PFSK-1 (cell line): ENCODE measurements around the gene PDCD5.

Experiments
- FOXP2 ChIP-seq: optimal IDR thresholded peaks from 2 replicates; pipeline ENCODE3; 2011; ENCODE audit warnings: borderline replicate concordance, control low read depth, inconsistent platforms; ENCODE audit not compliant: insufficient read depth; ENCODE audit errors: extremely low read length, extremely low read depth
- POLR2AphosphoS5 ChIP-seq: IDR thresholded peaks from 2 replicates; pipeline ENCODE4 v1.6.1; 2012; ENCODE audit warnings: low read depth, mild to moderate bottlenecking, control low read depth, low read length, moderate library complexity
- SIN3A ChIP-seq: IDR thresholded peaks from 2 replicates; pipeline ENCODE4 v1.6.1; 2012; ENCODE audit warnings: mild to moderate bottlenecking, low read length, moderate library complexity, borderline replicate concordance; ENCODE audit not compliant: insufficient read depth
- TAF1 ChIP-seq: IDR thresholded peaks from 2 replicates; pipeline ENCODE4 v1.6.1; 2012; ENCODE audit warnings: low read length, control low read depth, borderline replicate concordance; ENCODE audit not compliant: insufficient read depth
- TF ChIP-seq, protein P1 (sequence below), 2 experiments: IDR thresholded peaks; 2 replicates each; pipeline versions ENCODE4 v1.6.1 to v1.8.0; 2011 to 2012; ENCODE audit warnings: low read depth in 2 of 2, low read length in 2 of 2, control low read depth in 1 of 2, inconsistent platforms in 1 of 2, mild to moderate bottlenecking in 1 of 2, moderate library complexity in 1 of 2; ENCODE audit not compliant: insufficient read depth in 1 of 2

Gene PDCD5

DNA sequence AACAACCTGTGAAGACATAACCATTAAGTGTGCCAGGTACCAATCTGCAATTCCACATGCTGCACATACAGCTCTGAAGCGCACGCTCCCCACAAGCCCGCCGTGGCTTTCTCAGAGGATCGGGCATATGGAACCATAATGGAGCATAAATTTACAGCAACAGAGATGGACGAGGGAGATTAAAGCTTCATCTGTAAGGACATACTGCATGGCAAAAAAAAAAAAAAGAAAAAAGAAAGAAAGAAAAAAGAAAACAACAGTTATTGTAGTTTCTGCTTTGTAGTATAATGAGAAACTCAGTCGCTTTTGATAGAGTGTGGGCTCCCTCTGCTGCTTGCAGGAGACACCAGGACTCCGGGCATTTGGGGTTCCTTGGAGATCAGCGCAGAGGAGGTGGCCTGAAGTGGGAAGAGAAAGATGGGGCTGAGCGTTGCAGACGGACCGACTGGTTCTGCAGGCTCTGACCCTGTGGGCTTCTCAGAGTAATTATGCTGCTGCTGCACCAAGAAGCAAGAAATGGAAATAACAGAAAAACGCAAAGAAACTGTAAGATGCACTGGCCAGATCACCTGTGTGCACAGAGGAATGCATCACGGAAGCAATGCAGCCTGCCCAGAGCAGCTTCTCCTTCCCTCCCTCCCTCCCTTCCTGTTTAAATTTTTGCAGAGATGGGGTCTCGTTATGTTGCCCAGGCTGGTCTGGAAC is 10.8 kb upstream of the PDCD5 start:
- TF ChIP-seq, protein P1, sequence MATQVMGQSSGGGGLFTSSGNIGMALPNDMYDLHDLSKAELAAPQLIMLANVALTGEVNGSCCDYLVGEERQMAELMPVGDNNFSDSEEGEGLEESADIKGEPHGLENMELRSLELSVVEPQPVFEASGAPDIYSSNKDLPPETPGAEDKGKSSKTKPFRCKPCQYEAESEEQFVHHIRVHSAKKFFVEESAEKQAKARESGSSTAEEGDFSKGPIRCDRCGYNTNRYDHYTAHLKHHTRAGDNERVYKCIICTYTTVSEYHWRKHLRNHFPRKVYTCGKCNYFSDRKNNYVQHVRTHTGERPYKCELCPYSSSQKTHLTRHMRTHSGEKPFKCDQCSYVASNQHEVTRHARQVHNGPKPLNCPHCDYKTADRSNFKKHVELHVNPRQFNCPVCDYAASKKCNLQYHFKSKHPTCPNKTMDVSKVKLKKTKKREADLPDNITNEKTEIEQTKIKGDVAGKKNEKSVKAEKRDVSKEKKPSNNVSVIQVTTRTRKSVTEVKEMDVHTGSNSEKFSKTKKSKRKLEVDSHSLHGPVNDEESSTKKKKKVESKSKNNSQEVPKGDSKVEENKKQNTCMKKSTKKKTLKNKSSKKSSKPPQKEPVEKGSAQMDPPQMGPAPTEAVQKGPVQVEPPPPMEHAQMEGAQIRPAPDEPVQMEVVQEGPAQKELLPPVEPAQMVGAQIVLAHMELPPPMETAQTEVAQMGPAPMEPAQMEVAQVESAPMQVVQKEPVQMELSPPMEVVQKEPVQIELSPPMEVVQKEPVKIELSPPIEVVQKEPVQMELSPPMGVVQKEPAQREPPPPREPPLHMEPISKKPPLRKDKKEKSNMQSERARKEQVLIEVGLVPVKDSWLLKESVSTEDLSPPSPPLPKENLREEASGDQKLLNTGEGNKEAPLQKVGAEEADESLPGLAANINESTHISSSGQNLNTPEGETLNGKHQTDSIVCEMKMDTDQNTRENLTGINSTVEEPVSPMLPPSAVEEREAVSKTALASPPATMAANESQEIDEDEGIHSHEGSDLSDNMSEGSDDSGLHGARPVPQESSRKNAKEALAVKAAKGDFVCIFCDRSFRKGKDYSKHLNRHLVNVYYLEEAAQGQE (IDR thresholded peaks at IDR 0.05; ENCODE audit: insufficient read depth in 1 of 2, low read depth in 2 of 2, low read length in 2 of 2): no peak
- TF ChIP-seq POLR2AphosphoS5 (no peak), FOXP2 (no peak), SIN3A (no peak), TAF1 (no peak)

DNA sequence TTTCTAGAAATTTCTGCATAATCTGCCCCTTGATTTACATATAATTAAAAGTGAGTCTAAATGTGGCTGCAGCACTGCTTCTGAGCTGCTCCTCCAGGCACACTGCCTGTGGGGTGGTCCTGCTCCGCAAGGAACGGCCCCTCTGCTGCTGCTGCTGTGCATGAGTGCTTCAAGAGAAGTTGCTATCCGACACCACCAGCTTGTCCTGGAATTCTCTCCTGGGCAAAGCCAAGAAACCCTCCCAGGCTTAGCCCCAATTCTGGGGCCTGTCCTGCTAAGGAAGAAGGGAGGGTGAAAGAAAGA is 7.5 kb upstream of the PDCD5 start:
- TF ChIP-seq TAF1 (no peak), SIN3A (no peak), FOXP2 (no peak), POLR2AphosphoS5 (no peak)
- TF ChIP-seq, protein P1 (IDR thresholded peaks at IDR 0.05; ENCODE audit: insufficient read depth in 1 of 2, low read depth in 2 of 2, low read length in 2 of 2): no peak

DNA sequence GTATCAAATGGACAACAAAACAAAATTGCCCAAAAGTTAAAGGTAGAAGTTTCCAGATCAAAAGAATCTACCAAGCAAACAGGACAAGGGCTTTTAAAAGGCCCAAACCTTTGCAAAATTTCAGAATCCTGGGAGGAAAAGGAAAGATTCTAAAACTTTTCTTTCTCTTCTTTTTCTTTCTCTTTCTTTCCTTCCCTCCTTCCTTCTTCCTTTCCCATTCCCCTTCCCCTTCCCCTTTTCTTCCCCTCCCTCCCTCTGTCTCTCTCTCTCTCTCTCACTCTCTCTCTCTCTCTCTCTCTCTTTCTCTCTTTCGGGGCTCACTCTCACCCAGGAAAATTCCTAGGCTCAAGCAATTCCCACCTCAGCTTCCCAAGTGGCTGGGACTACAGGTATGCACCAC is 4.2 kb upstream of the PDCD5 start:
- no peak for TF ChIP-seq POLR2AphosphoS5
- no peak for TF ChIP-seq TAF1
- TF ChIP-seq, protein P1 (IDR thresholded peaks at IDR 0.05; ENCODE audit: insufficient read depth in 1 of 2, low read depth in 2 of 2, low read length in 2 of 2): no peak
- no peak for TF ChIP-seq FOXP2
- no peak for TF ChIP-seq SIN3A

DNA sequence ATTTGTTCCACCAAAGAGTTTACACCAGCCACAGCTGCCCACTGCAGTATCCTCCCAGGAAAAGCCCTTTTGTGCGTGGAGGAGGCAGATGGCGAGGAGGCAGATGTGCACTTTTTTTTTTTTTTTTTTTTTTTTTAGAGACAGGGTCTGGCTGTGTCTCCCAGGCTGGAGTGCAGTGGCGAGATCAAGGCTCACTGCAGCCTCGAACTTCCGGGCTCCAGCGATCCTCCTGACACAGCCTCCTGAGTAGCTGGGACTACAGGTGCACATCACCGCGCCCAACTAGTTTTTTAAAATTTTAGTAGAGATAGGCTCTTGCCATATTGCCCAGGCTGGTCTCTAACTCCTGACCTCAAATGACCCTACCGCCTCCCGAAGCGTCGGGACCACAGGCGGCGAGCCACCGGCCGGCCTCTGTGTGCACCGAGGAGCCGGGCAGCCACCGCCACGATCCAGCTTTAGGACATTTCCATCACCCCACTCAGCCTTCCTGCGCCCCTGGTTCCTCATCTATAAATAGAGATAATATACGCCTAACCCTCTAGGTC is 563 bp upstream of the PDCD5 start:
- TF ChIP-seq POLR2AphosphoS5: no peak
- no peak for TF ChIP-seq SIN3A
- TF ChIP-seq, protein P1 (IDR thresholded peaks at IDR 0.05; ENCODE audit: insufficient read depth in 1 of 2, low read depth in 2 of 2, low read length in 2 of 2): no peak
- TF ChIP-seq TAF1: no peak
- no peak for TF ChIP-seq FOXP2

DNA sequence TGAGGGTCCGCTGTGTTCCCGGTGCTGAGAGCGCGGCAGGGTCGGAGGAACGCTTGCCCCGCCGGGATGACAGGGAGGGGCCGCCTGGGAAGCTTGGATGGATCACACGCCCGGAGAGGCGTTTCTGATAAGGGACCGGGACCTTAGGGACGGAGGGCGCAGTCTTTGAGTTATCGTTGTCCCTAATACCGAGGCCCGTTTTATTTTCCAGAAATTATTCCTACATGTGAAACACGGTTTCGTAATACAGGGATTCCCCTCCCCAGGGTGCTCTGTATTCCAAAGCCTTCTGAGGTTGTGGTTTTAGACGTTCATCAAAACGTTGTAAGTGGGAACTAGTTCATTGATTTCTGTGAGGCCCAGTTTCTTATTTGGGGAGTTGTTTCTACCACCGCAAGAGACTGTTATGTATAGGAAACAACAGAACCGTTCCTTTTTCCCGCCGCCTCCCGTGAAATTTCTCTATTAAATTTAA is 752 bp downstream of the PDCD5 start:
- TF ChIP-seq, protein P1 (IDR thresholded peaks at IDR 0.05; ENCODE audit: insufficient read depth in 1 of 2, low read depth in 2 of 2, low read length in 2 of 2): no peak
- TF ChIP-seq FOXP2 (no peak), POLR2AphosphoS5 (no peak), TAF1 (no peak), SIN3A (no peak)
